NCI-H524 treated with DMSO at 0.1 percent for 48 hours (cell line): ENCODE data around the gene C3orf20.
"Not testable (repeated sequence)": the region's sequence is repeated elsewhere in the genome, so short reads cannot be mapped to it uniquely, and the experiment has no call there.

ENCODE experiments used
- DNase-seq: peaks from one replicate; lab custom pipeline; 2025; lab: John Stamatoyannopoulos, UW

C3orf20 gene

GRCh38 chr3:14700891-14701290 is 25.9 kb downstream of the C3orf20 start:
- DNase-seq, result no peak

DNA sequence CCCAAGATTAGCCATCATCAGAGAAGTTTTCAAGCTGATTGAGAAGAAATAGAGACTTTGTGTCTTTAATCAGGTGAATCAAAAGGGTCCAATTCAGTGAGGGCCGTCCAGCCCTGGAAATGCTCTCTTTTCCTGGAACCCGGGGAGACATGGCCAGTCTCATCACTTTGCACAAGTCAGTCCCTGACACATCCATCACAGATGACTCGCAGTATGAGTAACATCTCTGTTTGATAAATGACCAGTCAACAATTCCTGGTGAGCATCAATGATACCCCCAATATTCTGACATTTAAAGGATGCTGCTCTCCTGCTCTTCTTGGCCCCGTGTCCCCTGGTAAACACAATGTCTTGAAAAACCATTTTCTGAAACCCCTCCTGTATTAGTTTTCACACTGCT is 26.7 kb downstream of the C3orf20 start:
- DNase-seq, result no peak

DNA sequence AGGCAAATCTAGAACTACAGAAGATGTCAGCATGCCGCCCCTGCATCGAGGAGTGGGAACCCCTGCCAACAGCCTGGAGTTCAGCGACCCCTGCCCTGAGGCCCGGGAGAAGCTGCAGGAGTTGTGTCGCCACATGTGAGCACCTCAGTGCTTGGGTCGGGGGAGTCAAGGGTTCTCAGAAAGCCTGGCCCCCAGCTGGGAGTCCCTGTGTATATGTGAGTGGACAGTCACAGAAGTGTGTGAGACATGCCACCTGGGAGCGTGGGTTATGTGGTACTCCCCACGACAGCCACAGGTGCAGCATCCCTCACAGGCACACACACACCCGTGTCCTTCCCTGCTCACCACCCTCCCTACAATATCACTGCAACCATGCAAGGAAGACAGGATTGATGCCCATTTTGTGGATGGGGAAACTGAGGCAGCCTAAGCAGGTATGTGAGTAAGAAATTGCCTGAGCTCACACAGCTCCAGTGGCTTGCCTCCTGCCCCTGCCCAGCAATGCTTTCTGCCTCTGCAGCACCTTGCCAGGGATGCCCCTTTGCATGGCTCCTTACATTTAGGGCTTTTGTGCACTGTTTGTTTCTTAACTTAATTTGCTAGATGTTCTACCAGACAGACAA is 28.3 kb downstream of the C3orf20 start:
- no peak for DNase-seq

- no peak for DNase-seq
Measured at GRCh38 chr3:14703791-14704190, 28.9 kb downstream of the C3orf20 start.

DNA sequence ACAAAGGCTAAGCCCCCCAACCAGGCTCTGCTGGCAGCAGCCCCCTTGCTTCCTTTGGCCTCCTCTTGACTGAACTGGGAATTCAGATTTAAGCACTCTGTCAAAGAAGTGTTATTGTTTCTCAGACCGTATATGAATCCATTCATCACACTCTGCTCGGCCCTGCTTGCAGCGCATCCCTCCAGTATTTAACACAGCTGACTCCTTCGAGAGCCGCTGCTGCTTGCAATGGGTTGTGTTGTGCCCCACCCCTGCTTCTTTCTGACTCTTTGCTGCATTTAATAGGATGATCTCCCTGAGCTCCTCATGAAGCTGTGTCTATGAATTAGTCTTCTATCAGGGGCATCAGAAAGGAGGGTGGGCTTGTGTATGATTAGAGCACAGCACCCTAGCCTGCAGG is 31.2 kb downstream of the C3orf20 start:
- no peak for DNase-seq

- DNase-seq, result no peak
Measured at GRCh38 chr3:14716591-14716990, 41.6 kb downstream of the C3orf20 start.

- DNase-seq, result no peak
Measured at GRCh38 chr3:14717307-14717706, 42.4 kb downstream of the C3orf20 start.

DNA sequence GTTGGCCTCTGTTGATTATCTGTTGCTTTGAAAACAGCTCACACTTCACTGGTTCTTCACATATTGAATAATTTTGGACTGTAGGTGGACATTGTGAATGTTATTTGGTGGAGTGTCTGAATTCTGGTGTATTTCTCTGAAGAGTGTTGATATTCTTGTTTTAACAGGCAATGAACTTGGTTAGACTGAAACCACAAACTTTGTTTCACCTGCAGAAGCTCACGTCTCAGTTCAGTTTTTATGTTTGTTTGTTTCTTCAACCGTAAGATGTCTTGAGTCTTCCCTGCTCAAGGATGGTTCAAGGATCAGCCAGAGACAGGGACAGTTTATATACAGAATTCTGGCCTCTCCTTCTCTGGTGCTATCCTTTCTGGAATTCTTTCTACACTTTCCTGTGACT is 43.6 kb downstream of the C3orf20 start:
- DNase-seq, result no peak

GRCh38 chr3:14719006-14719405 is 44.1 kb downstream of the C3orf20 start:
- DNase-seq, result no peak

GRCh38 chr3:14721126-14721864 is 46.4 kb downstream of the C3orf20 start:
- no peak for DNase-seq

- DNase-seq, result no peak
Measured at GRCh38 chr3:14725013-14725412, 50.1 kb downstream of the C3orf20 start.

GRCh38 chr3:14725564-14726440 is 50.9 kb downstream of the C3orf20 start:
- DNase-seq, result no peak

DNA sequence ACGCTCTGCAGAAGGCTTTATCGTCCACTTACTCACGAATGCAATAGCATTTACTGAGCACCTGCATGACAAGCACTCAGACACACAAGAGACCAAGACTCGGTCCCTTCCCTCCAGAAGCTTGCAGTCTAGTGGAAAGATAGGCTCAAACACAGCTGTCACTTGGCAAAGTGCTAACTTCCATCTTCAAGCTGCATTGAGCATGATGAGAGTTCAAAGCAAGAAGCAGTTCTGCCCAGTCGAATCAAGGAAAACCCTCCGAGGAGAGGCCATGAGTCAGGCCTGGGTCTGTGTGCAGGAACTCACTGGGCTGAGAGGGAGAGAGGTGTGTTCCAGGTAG is 51.5 kb downstream of the C3orf20 start:
- DNase-seq, result no peak

DNA sequence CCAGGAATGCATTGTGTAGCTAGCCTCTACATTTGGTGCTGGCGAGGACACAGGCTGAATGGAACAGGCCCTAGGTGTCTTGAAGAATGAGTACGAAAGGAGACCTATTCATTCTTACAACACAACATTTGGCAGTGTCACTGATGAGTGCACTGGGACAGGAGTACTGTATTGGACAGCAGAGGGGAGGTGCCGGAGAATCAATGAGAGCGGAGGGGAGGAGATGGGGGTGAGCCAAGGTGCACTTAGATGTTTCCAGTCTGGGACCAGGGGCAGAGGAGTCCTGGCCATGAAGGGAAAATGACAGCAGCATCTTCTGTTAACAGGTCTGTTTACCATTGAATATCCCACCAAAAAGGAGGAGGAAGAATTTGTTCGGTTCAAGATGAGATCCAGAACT is 53.2 kb downstream of the C3orf20 start:
- no peak for DNase-seq

- DNase-seq, result no peak
Measured at GRCh38 chr3:14730703-14731382, 55.9 kb downstream of the C3orf20 start.

DNA sequence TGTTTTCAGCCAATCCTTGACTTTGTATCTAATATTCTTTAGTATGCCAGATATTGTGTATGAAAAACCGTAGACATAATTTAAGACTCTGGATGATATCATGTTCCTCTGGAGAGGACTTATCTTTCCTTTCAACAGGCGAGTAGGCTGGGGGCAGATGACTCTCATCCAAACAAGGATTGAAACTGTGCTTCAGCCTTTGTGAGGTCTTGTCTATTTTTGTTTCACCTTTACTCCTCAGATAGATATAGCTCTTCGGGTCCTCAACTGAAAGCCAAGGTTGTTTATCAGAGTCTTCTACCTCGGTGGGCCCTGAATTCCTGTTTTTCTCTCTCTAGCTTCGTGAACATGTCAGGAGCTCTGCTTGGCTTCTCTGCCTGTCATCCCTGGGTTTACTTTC is 66.0 kb downstream of the C3orf20 start:
- DNase-seq, result no peak

- DNase-seq, result no peak
Measured at GRCh38 chr3:14741510-14741909, 66.6 kb downstream of the C3orf20 start.

GRCh38 chr3:14744556-14744955 is 69.6 kb downstream of the C3orf20 start:
- no peak for DNase-seq

DNA sequence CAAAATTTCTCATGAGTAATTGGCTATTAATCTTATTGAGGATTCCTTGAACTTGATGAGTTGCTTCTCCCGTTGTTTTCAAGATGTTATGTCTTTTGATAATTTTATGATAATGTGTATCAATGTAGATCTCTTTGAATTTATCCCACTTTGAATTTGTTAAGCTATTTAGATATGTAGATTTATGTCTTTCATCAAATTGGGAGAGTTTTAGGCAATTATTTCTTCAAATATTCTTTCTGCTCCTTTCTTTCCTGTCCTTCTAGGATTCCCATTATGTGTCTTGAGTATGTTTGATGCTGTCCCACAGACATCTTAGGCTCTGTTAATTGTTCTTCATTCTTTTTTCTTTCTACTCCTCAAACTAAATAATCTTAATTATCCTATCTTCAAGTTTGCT is 75.7 kb downstream of the C3orf20 start:
- DNase-seq, result no peak

DNA sequence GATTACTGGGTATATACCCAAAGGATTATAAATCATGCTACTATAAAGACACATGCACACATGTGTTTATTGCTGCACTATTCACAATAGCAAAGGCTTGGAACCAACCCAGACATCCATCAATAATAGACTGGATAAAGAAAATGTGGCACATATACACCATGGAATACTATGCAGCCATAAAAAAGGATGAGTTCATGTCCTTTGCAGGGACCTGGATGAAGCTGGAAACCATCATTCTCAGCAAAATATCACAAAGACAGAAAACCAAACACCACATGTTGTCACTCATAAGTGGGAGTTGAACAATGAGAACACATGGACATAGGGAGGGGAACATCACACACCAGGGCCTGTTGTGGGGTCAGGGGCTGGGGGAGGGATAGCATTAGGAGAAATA is 78.0 kb downstream of the C3orf20 start:
- DNase-seq, result not testable (repeated sequence)

DNA sequence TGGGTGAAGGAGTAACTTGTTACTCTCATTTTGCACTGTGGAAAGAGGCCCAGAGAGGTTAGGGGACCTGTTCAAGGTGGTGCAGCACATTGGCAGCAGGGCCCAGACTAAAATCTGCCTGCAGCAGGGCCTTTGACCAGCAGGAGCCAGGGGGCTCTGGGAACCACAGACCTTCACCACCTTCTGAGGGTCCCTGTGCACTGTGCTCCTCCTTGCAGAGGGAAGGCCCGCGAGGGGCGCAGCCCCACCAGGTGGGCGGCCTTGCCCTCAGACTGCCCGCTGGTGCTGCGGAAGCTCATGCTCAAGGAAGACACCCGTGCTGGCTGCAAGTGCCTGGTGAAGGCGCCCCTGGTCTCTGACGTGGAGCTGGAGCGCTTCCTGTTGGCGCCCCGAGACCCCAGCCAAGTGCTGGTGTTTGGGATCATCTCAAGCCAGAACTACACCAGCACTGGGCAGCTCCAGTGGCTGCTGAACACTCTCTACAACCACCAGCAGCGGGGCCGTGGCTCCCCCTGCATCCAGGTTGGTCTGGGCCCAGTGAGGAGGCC is 82.3 kb downstream of the C3orf20 start:
- DNase-seq, result no peak

DNA sequence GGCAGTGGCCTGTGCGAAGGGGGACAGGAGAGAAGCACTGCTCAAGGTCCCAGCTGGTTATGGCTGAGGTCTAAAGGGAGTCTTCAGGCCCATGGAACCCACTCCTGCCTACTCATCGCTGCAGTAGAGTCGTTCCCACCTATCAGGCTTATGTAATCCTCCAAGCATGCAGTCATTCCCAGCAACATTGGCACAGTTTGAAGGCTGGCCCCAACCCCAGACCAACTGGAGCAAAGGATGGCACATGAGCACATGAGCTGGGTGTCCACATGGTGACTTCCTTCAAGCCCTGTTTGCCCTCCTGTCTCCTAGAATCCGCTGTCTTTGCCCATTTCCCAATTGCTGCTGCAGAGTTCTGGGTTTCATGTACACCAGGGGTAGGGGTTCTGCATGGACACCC is 83.4 kb downstream of the C3orf20 start:
- DNase-seq, result no peak
